Sigmoid colon (tissue), 4 donors: Measurements from ENCODE around the gene TNK2.

ENCODE experiments used
- POLR2A ChIP-seq, 2 donors: fragments of 450-650 bp; IDR thresholded peaks; one replicate each; pipeline ENCODE4 v1.6.1; 2016; ENCODE audit warnings: antibody characterized with exemption in 2 of 2, mild to moderate bottlenecking in 2 of 2, moderate library complexity in 2 of 2
- POLR2AphosphoS5 ChIP-seq, 4 donors: sonication (generic); formaldehyde crosslinking; IDR thresholded peaks; one replicate each; pipeline ENCODE4 v1.6.1; 2017; ENCODE audit warnings: antibody characterized with exemption in 4 of 4
- TF ChIP-seq, protein P1 (sequence below), 4 experiments: fragments of 450-650 bp in 3 of 4; fragments of 200-600 bp in 1 of 4; IDR thresholded peaks; one replicate each; pipeline ENCODE4 v1.5.1; 2016 to 2019; ENCODE audit warnings: antibody characterized with exemption in 4 of 4, mild to moderate bottlenecking in 3 of 4, moderate library complexity in 2 of 4

DNA sequence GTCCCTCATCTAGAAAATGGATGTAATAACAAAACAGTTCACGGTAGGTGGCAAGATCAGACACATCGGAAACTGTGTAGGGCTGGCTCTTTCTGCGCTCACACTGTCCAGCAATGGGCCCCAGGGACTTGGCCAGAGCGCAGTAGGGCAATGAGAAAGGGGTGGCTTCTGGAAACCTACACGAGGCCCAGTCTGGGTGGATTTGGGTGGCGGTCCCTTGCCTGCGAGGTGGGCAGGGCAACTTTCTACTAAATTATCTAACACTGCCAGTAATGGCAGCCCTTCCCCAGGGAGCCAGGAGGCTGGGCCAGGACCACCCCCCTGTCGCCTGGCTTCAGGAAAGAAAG is 2.1 kb upstream of the TNK2 start:
- TF ChIP-seq, protein P1, sequence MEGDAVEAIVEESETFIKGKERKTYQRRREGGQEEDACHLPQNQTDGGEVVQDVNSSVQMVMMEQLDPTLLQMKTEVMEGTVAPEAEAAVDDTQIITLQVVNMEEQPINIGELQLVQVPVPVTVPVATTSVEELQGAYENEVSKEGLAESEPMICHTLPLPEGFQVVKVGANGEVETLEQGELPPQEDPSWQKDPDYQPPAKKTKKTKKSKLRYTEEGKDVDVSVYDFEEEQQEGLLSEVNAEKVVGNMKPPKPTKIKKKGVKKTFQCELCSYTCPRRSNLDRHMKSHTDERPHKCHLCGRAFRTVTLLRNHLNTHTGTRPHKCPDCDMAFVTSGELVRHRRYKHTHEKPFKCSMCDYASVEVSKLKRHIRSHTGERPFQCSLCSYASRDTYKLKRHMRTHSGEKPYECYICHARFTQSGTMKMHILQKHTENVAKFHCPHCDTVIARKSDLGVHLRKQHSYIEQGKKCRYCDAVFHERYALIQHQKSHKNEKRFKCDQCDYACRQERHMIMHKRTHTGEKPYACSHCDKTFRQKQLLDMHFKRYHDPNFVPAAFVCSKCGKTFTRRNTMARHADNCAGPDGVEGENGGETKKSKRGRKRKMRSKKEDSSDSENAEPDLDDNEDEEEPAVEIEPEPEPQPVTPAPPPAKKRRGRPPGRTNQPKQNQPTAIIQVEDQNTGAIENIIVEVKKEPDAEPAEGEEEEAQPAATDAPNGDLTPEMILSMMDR (IDR thresholded peaks at IDR 0.05), result no peak
- TF ChIP-seq POLR2A (IDR thresholded peaks at IDR 0.05), result no peak
- TF ChIP-seq POLR2AphosphoS5 (IDR thresholded peaks at IDR 0.05), result no peak
